A549 (cell line): Measurements from ENCODE around the gene HCLS1. TPM values are rescaled to one million over a fixed set of nuclear protein-coding genes. Genes with fewer than 3 reads are reported as not detected.

ENCODE experiments used
- ATAC-seq, 2 experiments: fragments of 200-7000 bp in 1 of 2; fragments of >200 bp in 1 of 2; cut with Nextera tagmentation in 1 of 2; cut with Tn5 transposase in 1 of 2; 3 replicates each; pipeline versions ENCODE4 v1.8.0 to v1.9.1; 2018 to 2020; ENCODE audit warnings: mild to moderate bottlenecking in 1 of 2, moderate library complexity in 1 of 2
- CTCF ChIA-PET: fragments of 300-600 bp; sonication (Branson Sonifier 250); formaldehyde crosslinking; extraction: SDS; loops from one replicate; lab custom pipeline; 2021; ENCODE audit warnings: antibody characterized with exemption, inconsistent platforms; lab: Yijun Ruan, JAX
- POLR2A ChIA-PET: fragments of 350-600 bp; formaldehyde crosslinking; extraction: SDS; loops from one replicate; lab custom pipeline; 2021; ENCODE audit warnings: antibody characterized with exemption, inconsistent platforms; lab: Yijun Ruan, JAX
- DNase-seq, 2 experiments: peaks; one replicate each; pipeline versions ENCODE4 v3.0.0 to v3.0.0-alpha.2; 2011 to 2016; ENCODE audit warnings: low read depth in 1 of 2, low spot score in 1 of 2
- FAIRE-seq: peaks from 2 replicates; lab custom pipeline; 2011; peaks lifted over from hg19 to GRCh38; lab: Jason Lieb, UNC
- H3K27ac ChIP-seq, 2 experiments: fragments of >200 bp; sonication (Bioruptor Twin); formaldehyde crosslinking; 3 replicates each; pipeline ENCODE4 v1.5.1; 2016 to 2017
- H3K4me1 ChIP-seq: fragments of >200 bp; sonication (Bioruptor Twin); formaldehyde crosslinking; 3 replicates; pipeline ENCODE4 v1.6.1; 2016
- H3K4me2 ChIP-seq: fragments of >200 bp; sonication (Bioruptor Twin); formaldehyde crosslinking; 3 replicates; pipeline ENCODE4 v1.6.1; 2016
- H3K4me3 ChIP-seq: fragments of >200 bp; sonication (Bioruptor Twin); formaldehyde crosslinking; 3 replicates; pipeline ENCODE4 v1.5.1; 2016
- H3K9me3 ChIP-seq: fragments of >200 bp; sonication (Bioruptor Twin); formaldehyde crosslinking; 3 replicates; pipeline ENCODE4 v1.6.1; 2016
- CHD2 ChIP-seq: fragments of 150-350 bp; IDR thresholded peaks from 2 replicates; pipeline ENCODE4 v1.6.1; 2014; ENCODE audit warnings: low read length; ENCODE audit not compliant: partially characterized antibody
- E2F6 ChIP-seq: IDR thresholded peaks from 2 replicates; pipeline ENCODE4 v1.6.1; 2012; ENCODE audit warnings: low read depth, borderline replicate concordance
- ELK1 ChIP-seq: fragments of 150-350 bp; IDR thresholded peaks from 2 replicates; pipeline ENCODE4 v1.6.1; 2014; ENCODE audit warnings: low read depth, mild to moderate bottlenecking, low read length
- FOSL2 ChIP-seq, 2 experiments: fragments of 450-650 bp in 1 of 2; fragments of >200 bp in 1 of 2; sonication (Bioruptor Twin) in 1 of 2; formaldehyde crosslinking; IDR thresholded peaks; 2 replicates each; pipeline versions ENCODE4 v1.5.0 to v1.6.1; 2016 to 2020; ENCODE audit warnings: mild to moderate bottlenecking in 1 of 2, moderate library complexity in 1 of 2
- GATA3 ChIP-seq: IDR thresholded peaks from 2 replicates; pipeline ENCODE4 v1.6.1; 2012; ENCODE audit warnings: borderline replicate concordance
- HEYL ChIP-seq: fragments of 250-450 bp; sonication (Bioruptor Pico); IDR thresholded peaks from 2 replicates; pipeline ENCODE4 v1.8.0; 2021; ENCODE audit warnings: mild to moderate bottlenecking, moderate library complexity
- HMGXB4 ChIP-seq: fragments of 250-450 bp; sonication (Bioruptor Pico); IDR thresholded peaks from 2 replicates; pipeline ENCODE4 v1.5.0; 2021; ENCODE audit warnings: mild to moderate bottlenecking, moderate library complexity, borderline replicate concordance
- HOXB13 ChIP-seq: fragments of 250-450 bp; sonication (Bioruptor Pico); IDR thresholded peaks from 2 replicates; pipeline ENCODE4 v1.5.0; 2020; ENCODE audit warnings: low read depth, mild to moderate bottlenecking, moderate library complexity
- KDM5A ChIP-seq: fragments of 200-600 bp; sonication (generic); IDR thresholded peaks from 2 replicates; pipeline ENCODE4 v1.6.1; 2016; ENCODE audit warnings: antibody characterized with exemption, mild to moderate bottlenecking
- MAX ChIP-seq: IDR thresholded peaks from 2 replicates; pipeline ENCODE4 v1.6.1; 2012
- MAZ ChIP-seq: fragments of 150-350 bp; IDR thresholded peaks from 2 replicates; pipeline ENCODE4 v1.6.1; 2014; ENCODE audit warnings: antibody characterized with exemption, low read depth, low read length, borderline replicate concordance
- NR3C1 ChIP-seq: fragments of >200 bp; sonication (Bioruptor Twin); formaldehyde crosslinking; IDR thresholded peaks from 3 replicates; pipeline ENCODE4 v1.6.1; 2017
- RARB ChIP-seq: fragments of 250-450 bp; sonication (Bioruptor Pico); IDR thresholded peaks from 2 replicates; pipeline ENCODE4 v1.8.0; 2021; ENCODE audit warnings: mild to moderate bottlenecking, moderate library complexity
- REST ChIP-seq: fragments of 200-600 bp; sonication (generic); IDR thresholded peaks from 2 replicates; pipeline ENCODE4 v1.6.1; 2016; ENCODE audit warnings: antibody characterized with exemption, mild to moderate bottlenecking, moderate library complexity
- RFX5 ChIP-seq: fragments of 450-650 bp; IDR thresholded peaks from 2 replicates; pipeline ENCODE4 v1.7.1; 2014; ENCODE audit warnings: antibody characterized with exemption, mild to moderate bottlenecking, moderate library complexity
- SREBF2 ChIP-seq: fragments of 450-650 bp; IDR thresholded peaks from 2 replicates; pipeline ENCODE4 v1.6.1; 2014; ENCODE audit warnings: mild to moderate bottlenecking, moderate library complexity
- TP53 ChIP-seq: fragments of 250-450 bp; sonication (Bioruptor Pico); IDR thresholded peaks from 2 replicates; pipeline ENCODE4 v1.5.0; 2021; ENCODE audit warnings: mild to moderate bottlenecking, moderate library complexity
- ZFP36 ChIP-seq: fragments of 450-650 bp; IDR thresholded peaks from 2 replicates; pipeline ENCODE4 v1.6.1; 2014; ENCODE audit warnings: borderline replicate concordance; ENCODE audit not compliant: partially characterized antibody
- ZNF302 ChIP-seq: fragments of 250-450 bp; sonication (Bioruptor Pico); IDR thresholded peaks from 2 replicates; pipeline ENCODE4 v1.9.0; 2021; ENCODE audit warnings: inconsistent platforms, mild to moderate bottlenecking, moderate library complexity
- WGBS: methylation state at CpG from one replicate; pipeline ENCODE4 v1.1.6; 2017; ENCODE audit errors: missing lambda C conversion rate; 5-methylcytosine and 5-hydroxymethylcytosine counted together
- polyA plus RNA-seq, 4 experiments: library from polyadenylated mRNA; depleted of rRNA in 3 of 4; stranded (reverse); fragments of >200 nt; fragmentation: RNase III in 1 of 4; extraction: RNeasy Plus Mini Kit Qiagen cat#74134 plus additional on column Dnase treatment in 1 of 4; gene quantifications; 2 replicates in 3 of 4; 3 replicates in 1 of 4; pipeline ENCODE4 v1.2.3, GENCODE V29; 2011 to 2017

Gene HCLS1
- polyA plus RNA-seq, 2 of the 4 experiments (the other 2 are of a cell fraction): 0.12 to 0.14 TPM

GRCh38 chr3:121629601-121630000, 31.1 kb downstream of the HCLS1 start:
- ChIA-PET CTCF (no interaction called here), POLR2A (no interaction called here)
- whole genome bisulfite sequencing: 75% methylated on average over 6 of the region's 6 CpGs
- ATAC-seq (no peak), DNase-seq (no peak), FAIRE-seq (no peak)
- Histone ChIP-seq H3K9me3 (no peaks in the 10 kb centered on the region), H3K4me3 (no peak overlapping the region), H3K27ac (no peak overlapping the region), H3K4me2 (no peak overlapping the region), H3K4me1 (no peaks in the 10 kb centered on the region)
- TF ChIP-seq HEYL (CRISPR knock-in tag) (no peak), FOSL2 (IDR thresholded peaks at IDR 0.05) (no peak), FOSL2 (CRISPR knock-in tag; IDR thresholded peaks at IDR 0.05) (no peak), RFX5 (no peak), REST (no peak), SREBF2 (no peak), MAX (no peak), ZNF302 (CRISPR knock-in tag) (no peak), NR3C1 (no peak), KDM5A (no peak)

- no peak for DNase-seq
- ChIA-PET CTCF (no interaction called here), POLR2A (no interaction called here)
- H3K4me2 ChIP-seq: no peak overlapping the region
- H3K27ac ChIP-seq: no peak overlapping the region
- no peaks in the 10 kb centered on the region for H3K9me3 ChIP-seq
- no peak overlapping the region for H3K4me3 ChIP-seq
- no peak for ATAC-seq
- no peaks in the 10 kb centered on the region for H3K4me1 ChIP-seq
- no peak for TF ChIP-seq ZFP36
- no peak for TF ChIP-seq HOXB13 (CRISPR knock-in tag)
- TF ChIP-seq HEYL (CRISPR knock-in tag): no peak
- no peak for TF ChIP-seq ELK1
- TF ChIP-seq HMGXB4: no peak
- TF ChIP-seq CHD2: no peak
- TF ChIP-seq MAZ: no peak
- TF ChIP-seq GATA3: no peak
- TF ChIP-seq TP53: no peak
- no peak for TF ChIP-seq RARB (CRISPR knock-in tag)
- no peak for TF ChIP-seq E2F6
- TF ChIP-seq FOSL2 (IDR thresholded peaks at IDR 0.05): no peak
- TF ChIP-seq FOSL2 (CRISPR knock-in tag; IDR thresholded peaks at IDR 0.05): no peak
- WGBS: 69% methylated on average over 3 of the region's 3 CpGs
- FAIRE-seq: no peak
These were observed 33.1 kb downstream of the HCLS1 start for GRCh38 chr3:121627622-121628021.
